ENCODE data around the gene MRTO4. TPM values are rescaled to one million over a fixed set of nuclear protein-coding genes. Genes with fewer than 3 reads are reported as not detected.
A peak's percentile ranks its signal among the peaks of the same experiment; 100 is the strongest.

MRTO4 gene
- total and polyA plus RNA-seq, 2 of the 13 experiments (the other 11 are each of a cell fraction or from before 2014, with no cell fraction given), result 28.1 to 59.2 TPM

DNA sequence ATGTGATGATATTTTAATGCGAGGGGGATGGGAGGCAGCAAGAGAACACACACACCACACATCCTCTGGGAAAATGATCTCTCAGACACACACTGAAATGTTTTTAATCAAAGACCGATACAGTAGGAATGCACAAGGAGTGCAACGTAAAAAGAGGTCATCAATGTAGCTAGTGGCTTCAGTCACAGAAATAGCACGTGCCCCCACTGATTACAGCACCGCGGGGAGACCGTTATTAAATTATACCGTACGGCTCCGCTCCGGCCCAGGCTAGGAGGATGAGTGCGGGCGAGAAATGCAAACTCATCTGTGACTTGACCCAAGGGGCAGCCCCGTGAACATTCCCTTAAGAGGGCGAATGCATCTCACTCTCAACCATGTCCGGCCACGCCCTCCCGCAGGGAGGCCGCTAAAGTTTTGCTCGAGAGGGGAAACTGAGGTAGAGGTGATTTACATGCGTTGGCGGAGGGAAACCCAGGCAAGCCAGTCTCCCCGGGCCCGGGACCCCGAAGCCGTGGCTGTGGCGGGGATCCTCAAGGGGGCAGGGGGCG, 42.1 kb upstream of the MRTO4 start (continued):
- no peak for TF ChIP-seq ZNF142 (CRISPR knock-in tag; IDR thresholded peaks at IDR 0.05)
- no peak for TF ChIP-seq ZSCAN20 (CRISPR knock-in tag; IDR thresholded peaks at IDR 0.05; ENCODE audit: borderline replicate concordance)
- peak; percentile 14; the same call in 1 of the 2 replicates for TF ChIP-seq ZNF670 (CRISPR knock-in tag; IDR thresholded peaks at IDR 0.05; ENCODE audit: borderline replicate concordance)
- TF ChIP-seq ZNF350 (CRISPR knock-in tag; IDR thresholded peaks at IDR 0.05; ENCODE audit: borderline replicate concordance, low read depth), result no peak
- TF ChIP-seq ZNF512 (CRISPR knock-in tag; IDR thresholded peaks at IDR 0.05), result no peak
- no peak for TF ChIP-seq ZNF878 (CRISPR knock-in tag; IDR thresholded peaks at IDR 0.05)
- no peak for TF ChIP-seq YEATS4 (CRISPR knock-in tag; IDR thresholded peaks at IDR 0.05; ENCODE audit: borderline replicate concordance)
- no peak for TF ChIP-seq TBX3 (IDR thresholded peaks at IDR 0.05; ENCODE audit: borderline replicate concordance)
- TF ChIP-seq ZFP36L1 (CRISPR knock-in tag; IDR thresholded peaks at IDR 0.05), result no peak
- TF ChIP-seq KDM6A (CRISPR knock-in tag; IDR thresholded peaks at IDR 0.05; ENCODE audit: low read depth), result no peak
- TF ChIP-seq, protein P1, sequence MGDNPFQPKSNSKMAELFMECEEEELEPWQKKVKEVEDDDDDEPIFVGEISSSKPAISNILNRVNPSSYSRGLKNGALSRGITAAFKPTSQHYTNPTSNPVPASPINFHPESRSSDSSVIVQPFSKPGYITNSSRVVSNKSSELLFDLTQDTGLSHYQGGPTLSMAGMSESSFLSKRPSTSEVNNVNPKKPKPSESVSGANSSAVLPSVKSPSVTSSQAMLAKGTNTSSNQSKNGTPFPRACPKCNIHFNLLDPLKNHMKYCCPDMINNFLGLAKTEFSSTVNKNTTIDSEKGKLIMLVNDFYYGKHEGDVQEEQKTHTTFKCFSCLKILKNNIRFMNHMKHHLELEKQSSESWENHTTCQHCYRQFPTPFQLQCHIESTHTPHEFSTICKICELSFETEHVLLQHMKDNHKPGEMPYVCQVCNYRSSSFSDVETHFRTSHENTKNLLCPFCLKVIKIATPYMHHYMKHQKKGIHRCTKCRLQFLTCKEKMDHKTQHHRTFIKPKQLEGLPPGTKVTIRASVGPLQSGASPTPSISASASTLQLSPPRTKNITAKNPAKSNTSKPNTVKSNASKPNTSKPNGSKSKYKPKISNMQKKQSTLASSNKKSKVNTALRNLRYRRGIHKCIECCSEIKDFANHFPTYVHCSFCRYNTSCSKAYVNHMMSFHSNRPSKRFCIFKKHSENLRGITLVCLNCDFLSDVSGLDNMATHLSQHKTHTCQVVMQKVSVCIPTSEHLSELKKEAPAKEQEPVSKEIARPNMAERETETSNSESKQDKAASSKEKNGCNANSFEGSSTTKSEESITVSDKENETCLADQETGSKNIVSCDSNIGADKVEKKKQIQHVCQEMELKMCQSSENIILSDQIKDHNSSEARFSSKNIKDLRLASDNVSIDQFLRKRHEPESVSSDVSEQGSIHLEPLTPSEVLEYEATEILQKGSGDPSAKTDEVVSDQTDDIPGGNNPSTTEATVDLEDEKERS (CRISPR knock-in tag; IDR thresholded peaks at IDR 0.05), result no peak
- no peak for TF ChIP-seq NCOA1 (CRISPR knock-in tag; IDR thresholded peaks at IDR 0.05)
- TF ChIP-seq ZNF224 (CRISPR knock-in tag; IDR thresholded peaks at IDR 0.05), result no peak
- no peak for TF ChIP-seq CREB1 (IDR thresholded peaks at IDR 0.05)
- peak; percentile 65; the same call in 1 of the 2 replicates for TF ChIP-seq CREB1 (CRISPR knock-in tag; IDR thresholded peaks at IDR 0.05)
- peak; percentile 46; the same call in 1 of the 2 replicates for TF ChIP-seq TGIF2 (CRISPR knock-in tag; IDR thresholded peaks at IDR 0.05)
- TF ChIP-seq ZBTB7B (CRISPR knock-in tag; IDR thresholded peaks at IDR 0.05), result no peak
- TF ChIP-seq ZKSCAN1 (IDR thresholded peaks at IDR 0.05; ENCODE audit: low read length), result no peak
- TF ChIP-seq SAFB2 (CRISPR knock-in tag; IDR thresholded peaks at IDR 0.05; ENCODE audit: borderline replicate concordance, low read depth), result no peak
- TF ChIP-seq MXI1 (IDR thresholded peaks at IDR 0.05; ENCODE audit: borderline replicate concordance, low read depth, low read length), result no peak
- TF ChIP-seq ZNF343 (CRISPR knock-in tag; IDR thresholded peaks at IDR 0.05), result peak; percentile 4; the same call in 1 of the 2 replicates
- no peak for TF ChIP-seq RARG (CRISPR knock-in tag; IDR thresholded peaks at IDR 0.05; ENCODE audit: low read depth)
